HCT116 (cell line): ENCODE measurements around the gene FBXL17.

Experiments used
- CBX3 ChIP-seq: IDR thresholded peaks from 2 replicates; pipeline ENCODE4 v1.6.1; 2012; ENCODE audit warnings: low read depth
- CEBPB ChIP-seq: IDR thresholded peaks from 2 replicates; pipeline ENCODE4 v1.6.1; 2012; ENCODE audit warnings: low read depth
- CTCF ChIP-seq, 3 experiments: fragments of 200-600 bp in 1 of 3; sonication (generic) in 1 of 3; IDR thresholded peaks in 2 of 3; conservative IDR thresholded peaks in 1 of 3; 2 replicates each; pipeline ENCODE4 v1.5.1; 2012 to 2017; ENCODE audit warnings: low read depth in 2 of 3, low read length in 2 of 3, antibody characterized with exemption in 1 of 3, borderline replicate concordance in 1 of 3, control low read depth in 1 of 3, mild to moderate bottlenecking in 1 of 3, mixed read lengths in 1 of 3, mixed run types in 1 of 3, moderate library complexity in 1 of 3; ENCODE audit not compliant: insufficient read depth in 1 of 3
- EZH2 ChIP-seq: fragments of 200-600 bp; sonication (generic); IDR thresholded peaks from 2 replicates; pipeline ENCODE4 v1.6.1; 2017; ENCODE audit warnings: antibody characterized with exemption, mixed run types
- JUND ChIP-seq: IDR thresholded peaks from 2 replicates; pipeline ENCODE4 v1.6.1; 2012
- POLR2A ChIP-seq: IDR thresholded peaks from 2 replicates; pipeline ENCODE4 v1.7.0; 2011; ENCODE audit warnings: borderline replicate concordance; ENCODE audit not compliant: insufficient read depth, insufficient read length; ENCODE audit errors: extremely low read depth
- POLR2AphosphoS5 ChIP-seq: IDR thresholded peaks from 2 replicates; pipeline ENCODE4 v1.6.1; 2011; ENCODE audit warnings: mild to moderate bottlenecking, low read depth, low read length, moderate library complexity
- RAD21 ChIP-seq: IDR thresholded peaks from 2 replicates; pipeline ENCODE4 v1.6.1; 2012; ENCODE audit warnings: low read depth, mild to moderate bottlenecking
- REST ChIP-seq: IDR thresholded peaks from 2 replicates; pipeline ENCODE4 v1.6.1; 2012; ENCODE audit warnings: low read depth
- SP1 ChIP-seq: IDR thresholded peaks from 2 replicates; pipeline ENCODE4 v1.6.1; 2012; ENCODE audit warnings: low read depth
- TCF7L2 ChIP-seq: IDR thresholded peaks from 2 replicates; pipeline ENCODE4 v1.7.0; 2011; ENCODE audit warnings: borderline replicate concordance, inconsistent platforms; ENCODE audit not compliant: insufficient read depth, insufficient read length; ENCODE audit errors: extremely low read depth
- ZBTB33 ChIP-seq: IDR thresholded peaks from 2 replicates; pipeline ENCODE4 v1.6.1; 2011; ENCODE audit warnings: mild to moderate bottlenecking, low read length, moderate library complexity; ENCODE audit not compliant: insufficient replicate concordance; ENCODE audit errors: extremely low read depth

- TF ChIP-seq CTCF (IDR thresholded peaks at IDR 0.05 in 2 of 3, conservative IDR thresholded peaks at IDR 0.05 in 1 of 3; ENCODE audit: borderline replicate concordance in 1 of 3, insufficient read depth in 1 of 3, low read depth in 2 of 3, low read length in 2 of 3) (no peak), POLR2AphosphoS5 (no peak), CBX3 (no peak), CEBPB (no peak), ZBTB33 (no peak), SP1 (no peak), JUND (no peak), RAD21 (no peak), TCF7L2 (no peak), REST (no peak), POLR2A (no peak), EZH2 (no peak)
Measured at GRCh38 chr5:107958861-107959260, 423.0 kb downstream of the FBXL17 start.
